NOMO-1 treated with dmso at 0.1 percent for 144 hours (cell line): ENCODE results near the gene TRDMT1.
A peak's percentile ranks its signal among the peaks of the same experiment; 100 is the strongest.

Experiments
- DNase-seq: peaks from one replicate; lab custom pipeline; 2025; ENCODE audit not compliant: unreplicated experiment; lab: John Stamatoyannopoulos, UW

Gene TRDMT1

GRCh38 chr10:17200912-17201793 is at the start of gene TRDMT1:
TSS of gene TRDMT1 (minus strand) at chr10:17201672. CDS start at chr10:17201634, 38 bp downstream.
- DNase-seq = peak; percentile 80

- DNase-seq = no peak
Observed at GRCh38 chr10:17250736-17251135, 49.3 kb upstream of the TRDMT1 start.

- no peak for DNase-seq
Observed at GRCh38 chr10:17249820-17250219, 48.3 kb upstream of the TRDMT1 start.

GRCh38 chr10:17248964-17249363 is 47.5 kb upstream of the TRDMT1 start:
- DNase-seq = no peak

GRCh38 chr10:17247210-17247609 is 45.7 kb upstream of the TRDMT1 start:
- DNase-seq = no peak

- DNase-seq = no peak
Observed at GRCh38 chr10:17244700-17245365, 43.4 kb upstream of the TRDMT1 start.

- DNase-seq = no peak
Observed at GRCh38 chr10:17241611-17242333, 40.3 kb upstream of the TRDMT1 start.

GRCh38 chr10:17240616-17241015 is 39.1 kb upstream of the TRDMT1 start:
- no peak for DNase-seq

- DNase-seq = no peak
Observed at GRCh38 chr10:17240096-17240495, 38.6 kb upstream of the TRDMT1 start.

- DNase-seq = no peak
Observed at GRCh38 chr10:17239345-17240085, 38.0 kb upstream of the TRDMT1 start.

GRCh38 chr10:17238445-17239291 is 37.2 kb upstream of the TRDMT1 start:
- no peak for DNase-seq

- no peak for DNase-seq
Observed at GRCh38 chr10:17237915-17238444, 36.5 kb upstream of the TRDMT1 start.

- no peak for DNase-seq
Observed at GRCh38 chr10:17237149-17237527, 35.7 kb upstream of the TRDMT1 start.

- DNase-seq = no peak
Observed at GRCh38 chr10:17236468-17237148, 35.1 kb upstream of the TRDMT1 start.

GRCh38 chr10:17235136-17235535 is 33.7 kb upstream of the TRDMT1 start:
- DNase-seq = no peak

- DNase-seq = no peak
Observed at GRCh38 chr10:17234431-17234945, 33.0 kb upstream of the TRDMT1 start.

- no peak for DNase-seq
Observed at GRCh38 chr10:17233286-17233991, 32.0 kb upstream of the TRDMT1 start.

GRCh38 chr10:17232276-17232960 is 30.9 kb upstream of the TRDMT1 start:
- DNase-seq = no peak
